ENCODE measurements around the gene PCLO. TPM values are rescaled to one million over a fixed set of nuclear protein-coding genes. Genes with fewer than 3 reads are reported as not detected.
"Not testable (repeated sequence)": the region's sequence is repeated elsewhere in the genome, so short reads cannot be mapped to it uniquely, and the experiment has no call there.

The PCLO gene
- total RNA-seq, 2 experiments from 2014 or later = 0.35 to 1.4 TPM

GRCh38 chr7:82925331-82925730, 237.4 kb downstream of the PCLO start:
- Histone ChIP-seq H3K36me3 (ENCODE audit: insufficient read depth, low read length) (no peaks in the 10 kb centered on the region), H3K9me2 (ENCODE audit: insufficient read depth, low read length) (no peaks in the 10 kb centered on the region), H3K4me3 (ENCODE audit: low read depth, low read length, poor library complexity, severe bottlenecking) (peak overlapping the region; percentile 34), H4K20me1 (ENCODE audit: insufficient read depth, low read length) (no peaks in the 10 kb centered on the region), H3K27ac (ENCODE audit: low read depth, low read length, poor library complexity, severe bottlenecking) (peak overlapping the region; percentile 85), H3K4me1 (ENCODE audit: insufficient read depth, low read length, poor library complexity, severe bottlenecking) (peaks cover 61% of the 10 kb centered on the region), H3K79me2 (ENCODE audit: insufficient read depth, low read depth, low read length) (no peaks in the 10 kb centered on the region), H3K4me2 (ENCODE audit: low read length) (peak overlapping the region; percentile 71), H3K9me3 (ENCODE audit: low read length) (no peaks in the 10 kb centered on the region), H2AFZ (ENCODE audit: low read length) (no peak overlapping the region; the same call in 1 of the 2 replicates)
- POLR2A ChIA-PET = interaction anchor here (0.7 to 2.3 kb wide), 10 partner anchors 8 to 1079 kb away, joined by 3 to 12 read pairs (median 4); no protein-coding TSS in a partner anchor
- peak; percentile 89 for DNase-seq (ENCODE audit: low spot score)
- no peak for TF ChIP-seq EZH2phosphoT487 (IDR thresholded peaks at IDR 0.05; ENCODE audit: borderline replicate concordance, low read depth, low read length)
- TF ChIP-seq, protein P1, sequence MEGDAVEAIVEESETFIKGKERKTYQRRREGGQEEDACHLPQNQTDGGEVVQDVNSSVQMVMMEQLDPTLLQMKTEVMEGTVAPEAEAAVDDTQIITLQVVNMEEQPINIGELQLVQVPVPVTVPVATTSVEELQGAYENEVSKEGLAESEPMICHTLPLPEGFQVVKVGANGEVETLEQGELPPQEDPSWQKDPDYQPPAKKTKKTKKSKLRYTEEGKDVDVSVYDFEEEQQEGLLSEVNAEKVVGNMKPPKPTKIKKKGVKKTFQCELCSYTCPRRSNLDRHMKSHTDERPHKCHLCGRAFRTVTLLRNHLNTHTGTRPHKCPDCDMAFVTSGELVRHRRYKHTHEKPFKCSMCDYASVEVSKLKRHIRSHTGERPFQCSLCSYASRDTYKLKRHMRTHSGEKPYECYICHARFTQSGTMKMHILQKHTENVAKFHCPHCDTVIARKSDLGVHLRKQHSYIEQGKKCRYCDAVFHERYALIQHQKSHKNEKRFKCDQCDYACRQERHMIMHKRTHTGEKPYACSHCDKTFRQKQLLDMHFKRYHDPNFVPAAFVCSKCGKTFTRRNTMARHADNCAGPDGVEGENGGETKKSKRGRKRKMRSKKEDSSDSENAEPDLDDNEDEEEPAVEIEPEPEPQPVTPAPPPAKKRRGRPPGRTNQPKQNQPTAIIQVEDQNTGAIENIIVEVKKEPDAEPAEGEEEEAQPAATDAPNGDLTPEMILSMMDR (conservative IDR thresholded peaks at IDR 0.05; ENCODE audit: low read length) = no peak
- BruUV-seq (replicated peaks) = no TSS peak
- CTCF ChIA-PET (ENCODE audit: unreplicated experiment) = interaction anchor here (0.6 kb wide), 1 partner anchor 39 kb away, joined by 4 read pairs; no protein-coding TSS in a partner anchor
- intact Hi-C loops (cut with micrococcal nuclease; ENCODE audit: unreplicated experiment) = loop anchor here (10.0 kb wide), 1 partner anchor 239 kb away; the partner anchor contains the start of gene PCLO

DNA sequence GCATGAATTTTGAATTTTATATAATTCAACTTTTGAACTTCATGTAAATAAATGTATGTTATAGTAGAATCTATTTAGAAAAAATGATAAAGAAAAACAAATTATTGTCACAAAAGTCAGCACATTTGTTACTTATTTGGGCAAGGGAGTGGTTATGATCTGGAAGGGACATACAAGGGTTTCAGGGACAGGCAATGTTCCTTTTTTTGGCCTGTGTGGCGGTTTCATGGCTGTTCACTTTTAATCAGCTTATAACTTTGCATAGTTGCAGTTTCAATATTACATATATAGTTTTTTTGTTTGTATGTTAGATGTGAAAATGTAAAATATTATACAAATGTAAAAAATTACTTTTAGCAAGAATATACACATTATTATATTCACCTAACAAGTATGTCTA, 256.2 kb downstream of the PCLO start:
- BruUV-seq (replicated peaks) = no TSS peak
- no peaks in the 10 kb centered on the region for H3K9me2 ChIP-seq (ENCODE audit: insufficient read depth, low read length)
- H3K9me3 ChIP-seq (ENCODE audit: low read length) = no peaks in the 10 kb centered on the region
- ChIA-PET POLR2A (no interaction called here), CTCF (ENCODE audit: unreplicated experiment) (no interaction called here)
- H3K4me2 ChIP-seq (ENCODE audit: low read length) = no peak overlapping the region
- no peak overlapping the region for H2AFZ ChIP-seq (ENCODE audit: low read length)
- no peak for DNase-seq (ENCODE audit: low spot score)
- no peak overlapping the region for H3K4me3 ChIP-seq (ENCODE audit: low read depth, low read length, poor library complexity, severe bottlenecking)
- no peaks in the 10 kb centered on the region for H3K79me2 ChIP-seq (ENCODE audit: insufficient read depth, low read depth, low read length)
- H3K36me3 ChIP-seq (ENCODE audit: insufficient read depth, low read length) = no peaks in the 10 kb centered on the region
- no peak for TF ChIP-seq EZH2phosphoT487 (IDR thresholded peaks at IDR 0.05; ENCODE audit: borderline replicate concordance, low read depth, low read length)
- TF ChIP-seq, protein P1 (conservative IDR thresholded peaks at IDR 0.05; ENCODE audit: low read length) = no peak
- H3K4me1 ChIP-seq (ENCODE audit: insufficient read depth, low read length, poor library complexity, severe bottlenecking) = no peaks in the 10 kb centered on the region
- intact Hi-C loops (cut with micrococcal nuclease; ENCODE audit: unreplicated experiment) = loop anchor here (5.0 kb wide), 1 partner anchor 94 kb away; no protein-coding TSS in a partner anchor
- no peak overlapping the region for H3K27ac ChIP-seq (ENCODE audit: low read depth, low read length, poor library complexity, severe bottlenecking)
- no peaks in the 10 kb centered on the region for H4K20me1 ChIP-seq (ENCODE audit: insufficient read depth, low read length)

GRCh38 chr7:82904871-82905270, 257.8 kb downstream of the PCLO start:
- DNase-seq (ENCODE audit: low spot score) = no peak
- Histone ChIP-seq H3K4me1 (ENCODE audit: insufficient read depth, low read length, poor library complexity, severe bottlenecking) (no peaks in the 10 kb centered on the region), H4K20me1 (ENCODE audit: insufficient read depth, low read length) (no peaks in the 10 kb centered on the region), H3K79me2 (ENCODE audit: insufficient read depth, low read depth, low read length) (no peaks in the 10 kb centered on the region), H3K4me3 (ENCODE audit: low read depth, low read length, poor library complexity, severe bottlenecking) (no peak overlapping the region), H2AFZ (ENCODE audit: low read length) (no peak overlapping the region), H3K4me2 (ENCODE audit: low read length) (no peak overlapping the region), H3K9me2 (ENCODE audit: insufficient read depth, low read length) (no peaks in the 10 kb centered on the region), H3K36me3 (ENCODE audit: insufficient read depth, low read length) (no peaks in the 10 kb centered on the region), H3K27ac (ENCODE audit: low read depth, low read length, poor library complexity, severe bottlenecking) (no peak overlapping the region), H3K9me3 (ENCODE audit: low read length) (no peaks in the 10 kb centered on the region)
- no TSS peak for BruUV-seq (replicated peaks)
- ChIA-PET POLR2A (no interaction called here), CTCF (ENCODE audit: unreplicated experiment) (interaction anchor here (0.6 kb wide), 1 partner anchor 351 kb away, joined by 3 read pairs; no protein-coding TSS in a partner anchor)
- TF ChIP-seq EZH2phosphoT487 (IDR thresholded peaks at IDR 0.05; ENCODE audit: borderline replicate concordance, low read depth, low read length) = no peak
- TF ChIP-seq, protein P1 (conservative IDR thresholded peaks at IDR 0.05; ENCODE audit: low read length) = no peak
- intact Hi-C loops (cut with micrococcal nuclease; ENCODE audit: unreplicated experiment) = loop anchor here (5.0 kb wide), 1 partner anchor 93 kb away; no protein-coding TSS in a partner anchor

- H3K27ac ChIP-seq (ENCODE audit: low read depth, low read length, poor library complexity, severe bottlenecking); H2AFZ ChIP-seq (ENCODE audit: low read length); intact Hi-C loops (cut with micrococcal nuclease; ENCODE audit: unreplicated experiment); H3K4me1 ChIP-seq (ENCODE audit: insufficient read depth, low read length, poor library complexity, severe bottlenecking); H3K4me2 ChIP-seq (ENCODE audit: low read length); H3K79me2 ChIP-seq (ENCODE audit: insufficient read depth, low read depth, low read length); H3K9me2 ChIP-seq (ENCODE audit: insufficient read depth, low read length); DNase-seq (ENCODE audit: low spot score); BruUV-seq (replicated peaks); H4K20me1 ChIP-seq (ENCODE audit: insufficient read depth, low read length); H3K9me3 ChIP-seq (ENCODE audit: low read length); H3K4me3 ChIP-seq (ENCODE audit: low read depth, low read length, poor library complexity, severe bottlenecking); CTCF ChIA-PET (ENCODE audit: unreplicated experiment); H3K36me3 ChIP-seq (ENCODE audit: insufficient read depth, low read length): not testable (repeated sequence)
- POLR2A ChIA-PET = interaction anchor here (1.1 kb wide), 1 partner anchor 13 kb away, joined by 3 read pairs; no protein-coding TSS in a partner anchor
Observed at GRCh38 chr7:82901098-82901497, 261.6 kb downstream of the PCLO start.
